ENCODE measurements around the gene BRCA1. TPM values are rescaled to one million over a fixed set of nuclear protein-coding genes. Genes with fewer than 3 reads are reported as not detected.
A peak's percentile ranks its signal among the peaks of the same experiment; 100 is the strongest.
"Not testable (repeated sequence)": the region's sequence is repeated elsewhere in the genome, so short reads cannot be mapped to it uniquely, and the experiment has no call there.

Gene BRCA1
- total RNA-seq, 1 donor from 2014 or later, result 21.5 TPM

DNA sequence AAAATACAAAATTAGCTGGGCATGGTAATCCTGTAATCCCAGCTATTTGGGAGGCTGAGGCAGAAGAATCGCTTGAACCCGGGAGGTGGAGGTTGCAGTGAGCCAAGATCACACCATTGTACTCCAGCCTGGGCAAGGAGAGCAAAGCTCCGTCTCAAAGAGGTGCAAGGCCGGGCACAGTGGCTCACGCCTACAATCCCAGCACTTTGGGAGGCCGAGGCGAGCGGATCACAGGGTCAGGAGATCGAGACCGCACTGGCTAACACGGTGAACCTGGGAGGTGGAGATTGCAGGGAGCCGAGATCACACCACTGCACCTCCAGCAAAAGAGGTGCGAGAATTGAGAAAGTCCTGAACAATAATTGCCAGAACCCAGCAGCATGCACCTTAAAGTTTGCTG is 124.3 kb downstream of the BRCA1 start:
- not testable (repeated sequence) for DNase-seq

DNA sequence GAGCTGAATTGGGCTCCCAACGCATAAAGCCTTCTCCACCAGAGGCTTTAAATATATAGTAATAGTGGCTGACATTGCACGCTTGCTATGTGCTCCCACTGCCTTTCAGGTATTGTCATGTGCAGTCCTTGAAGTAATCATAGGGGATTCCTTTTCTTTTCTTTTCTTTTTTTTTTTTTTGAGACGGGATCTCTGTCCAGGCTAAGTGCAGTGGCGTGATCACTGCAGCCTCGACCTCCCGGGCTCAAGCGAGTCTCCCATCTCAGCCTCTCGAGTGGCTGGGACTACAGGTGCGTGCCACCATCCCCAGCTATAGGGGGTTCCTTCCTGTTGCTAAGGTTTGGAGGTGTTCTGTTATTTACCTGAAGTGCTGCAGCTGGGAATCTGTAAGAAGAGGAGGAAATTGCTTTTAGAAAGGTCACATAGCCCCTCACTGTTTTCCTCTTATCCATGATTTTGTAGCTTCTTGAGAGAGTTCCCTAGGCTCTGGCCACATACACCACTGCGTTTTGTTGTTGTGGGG is 126.1 kb downstream of the BRCA1 start:
- DNase-seq, result no peak

DNA sequence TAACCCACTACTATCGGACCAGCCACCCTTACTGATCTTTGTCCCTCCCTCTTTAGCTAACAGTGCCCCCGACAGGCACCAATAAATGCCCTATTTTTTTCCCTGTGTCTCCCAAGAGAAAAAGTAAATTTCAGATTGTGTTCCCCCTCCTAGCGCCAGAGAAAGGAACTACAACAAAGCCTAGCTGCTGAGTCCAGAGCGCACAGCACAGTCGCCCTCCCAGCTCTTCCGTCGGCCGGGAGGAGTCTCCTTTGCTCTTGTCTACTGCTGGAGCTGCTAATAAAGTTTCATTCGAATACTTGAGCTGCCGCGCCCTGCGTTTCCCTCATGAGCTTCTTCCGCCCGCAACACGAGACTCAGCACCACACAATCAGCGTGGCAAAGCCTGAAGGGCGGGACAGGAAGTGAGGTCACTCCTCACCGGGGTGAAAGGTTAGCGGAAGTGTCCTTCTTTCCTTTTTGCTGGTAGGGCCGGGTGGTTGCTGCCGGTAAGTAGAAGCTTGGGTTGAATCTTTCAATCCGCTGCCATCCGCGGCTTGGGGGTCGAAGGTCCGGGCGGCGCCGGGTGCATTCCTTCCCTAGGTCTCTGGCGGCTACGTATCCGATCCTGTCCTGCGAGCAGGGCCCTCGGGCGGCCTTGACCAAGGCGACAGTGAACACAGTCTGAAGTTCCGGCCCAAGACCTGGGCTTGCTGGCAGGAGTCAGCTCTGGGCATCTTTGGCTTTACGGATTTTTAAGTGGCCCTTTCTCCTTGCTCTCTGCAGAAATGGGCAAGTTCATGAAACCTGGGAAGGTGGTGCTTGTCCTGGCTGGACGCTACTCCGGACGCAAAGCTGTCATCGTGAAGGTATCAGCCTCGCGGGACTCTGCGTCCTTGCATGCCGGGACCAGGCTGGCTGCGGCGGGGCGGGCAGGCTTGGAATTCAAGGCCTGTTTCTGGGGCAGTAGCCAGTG is 126.9 kb downstream of the BRCA1 start, which contains the start of gene RPL27:
RPL27 (plus strand) TSS at position 436 of the 955 bp plus-strand sequence; CDS start at position 768, 332 bp downstream.
- DNase-seq, result peak; percentile 100

DNA sequence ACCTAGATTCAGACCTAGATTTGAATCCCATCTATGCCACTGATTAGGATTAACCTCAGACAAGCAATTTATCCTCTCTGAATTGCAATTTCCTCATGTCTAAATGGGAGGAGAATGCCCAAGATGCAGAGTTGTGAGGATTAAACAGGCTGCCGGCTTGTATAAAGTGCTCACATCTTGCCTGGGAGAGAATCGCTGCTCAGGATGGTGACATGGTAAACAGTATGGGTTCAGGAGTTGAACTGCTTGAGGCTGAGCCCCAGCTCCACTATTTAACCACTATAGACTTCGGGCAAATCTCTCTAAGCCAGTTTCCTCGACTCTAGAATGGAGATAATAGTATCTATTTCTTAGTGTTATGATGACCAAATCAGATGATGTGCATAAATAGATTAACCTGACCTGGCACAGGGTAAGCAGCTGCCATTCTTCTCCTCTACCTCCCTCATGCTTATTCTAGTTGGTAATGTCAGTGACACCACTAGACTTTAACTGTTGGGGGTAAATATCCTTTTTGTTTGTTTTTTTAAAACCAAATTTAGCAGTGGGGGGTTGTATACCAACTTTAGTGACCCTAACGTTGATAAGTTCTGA is 127.7 kb downstream of the BRCA1 start:
- no peak for DNase-seq

Small RNAs within 50 kb of the gene (small RNA-seq; reads per million reads assigned to genes)
- not detected for gene AC060780.2 (ENCODE audit: low replicate concordance)
- gene AC060780.3 (ENCODE audit: low replicate concordance), result not detected
- not detected for gene AC135721.1 (ENCODE audit: low replicate concordance)

Other genes starting within 250 kb of the BRCA1 start
- gene G6PC1, start 224.6 kb downstream of the BRCA1 start, total RNA-seq, result not detected
- 27.5 TPM for gene AARSD1, start 160.9 kb downstream of the BRCA1 start, total RNA-seq
- 4.8 TPM for gene PTGES3L, start 145.3 kb downstream of the BRCA1 start, total RNA-seq
- 7.1 TPM for gene RUNDC1, start 144.8 kb downstream of the BRCA1 start, total RNA-seq
- gene RPL27, start 126.9 kb downstream of the BRCA1 start, total RNA-seq, result 1,283 TPM
- 7.2 TPM for gene IFI35, start 118.6 kb downstream of the BRCA1 start, total RNA-seq
- gene VAT1, start 103.0 kb downstream of the BRCA1 start, total RNA-seq, result 43.9 TPM
- gene RND2, start 100.1 kb downstream of the BRCA1 start, total RNA-seq, result 0.79 TPM
- 80.4 TPM for gene NBR1, start 45.9 kb upstream of the BRCA1 start, total RNA-seq
- gene TMEM106A, start 86.5 kb upstream of the BRCA1 start, total RNA-seq, result 5.0 TPM
- gene CCDC200, start 103.3 kb upstream of the BRCA1 start, total RNA-seq, result not detected
- gene RNU2-1, start 108.6 kb upstream of the BRCA1 start, total RNA-seq, result not detected

Data from skin of body (tissue), 3 donors.